Endothelial cell of hepatic sinusoid (primary cell): ENCODE results near the gene GSDMA.
"Not testable (repeated sequence)": the region's sequence is repeated elsewhere in the genome, so short reads cannot be mapped to it uniquely, and the experiment has no call there.

Experiments used
- in situ Hi-C: cut with HindIII; loops from 2 replicates; pipeline ENCODE4 v1.10.0; 2017; ENCODE audit warnings: low sequenced_read_pairs

GSDMA gene

GRCh38 chr17:39996162-39996561 is 33.4 kb downstream of the GSDMA start:
- in situ Hi-C loops, result no loop called here

GRCh38 chr17:39996800-39997199 is 34.0 kb downstream of the GSDMA start:
- in situ Hi-C loops, result no loop called here

- in situ Hi-C loops, result no loop called here
Observed at GRCh38 chr17:39997543-39997942, 34.7 kb downstream of the GSDMA start.

GRCh38 chr17:39999067-39999466 is 36.3 kb downstream of the GSDMA start:
- in situ Hi-C loops, result no loop called here

- in situ Hi-C loops, result no loop called here
Observed at GRCh38 chr17:40000161-40000560, 37.4 kb downstream of the GSDMA start.

GRCh38 chr17:40001335-40001734 is 38.5 kb downstream of the GSDMA start:
- in situ Hi-C loops, result not testable (repeated sequence)

GRCh38 chr17:40004072-40004471 is 41.3 kb downstream of the GSDMA start:
- in situ Hi-C loops, result no loop called here

GRCh38 chr17:40004712-40005111 is 41.9 kb downstream of the GSDMA start:
- in situ Hi-C loops, result no loop called here

- in situ Hi-C loops, result no loop called here
Observed at GRCh38 chr17:40005520-40005919, 42.7 kb downstream of the GSDMA start.

GRCh38 chr17:40010946-40011500 is 48.2 kb downstream of the GSDMA start:
- in situ Hi-C loops, result not testable (repeated sequence)

- in situ Hi-C loops, result not testable (repeated sequence)
Observed at GRCh38 chr17:40012017-40012647, 49.3 kb downstream of the GSDMA start.

GRCh38 chr17:40014375-40014980 is 51.7 kb downstream of the GSDMA start:
- in situ Hi-C loops, result no loop called here

- in situ Hi-C loops, result no loop called here
Observed at GRCh38 chr17:40015005-40015997, 52.5 kb downstream of the GSDMA start, which contains the start of gene CSF3. Gene CSF3 (plus strand): TSS chr17:40015440. CDS start chr17:40015475, 35 bp downstream.

GRCh38 chr17:40015998-40016985 is 53.5 kb downstream of the GSDMA start:
- in situ Hi-C loops, result no loop called here

GRCh38 chr17:40017422-40018080 is 54.7 kb downstream of the GSDMA start:
- in situ Hi-C loops, result no loop called here

GRCh38 chr17:40018211-40019121 is 55.7 kb downstream of the GSDMA start:
- in situ Hi-C loops, result no loop called here

- in situ Hi-C loops, result no loop called here
Observed at GRCh38 chr17:40019140-40019991, 56.6 kb downstream of the GSDMA start.

GRCh38 chr17:40020146-40020545 is 57.3 kb downstream of the GSDMA start:
- in situ Hi-C loops, result no loop called here
